Bronchial epithelial cell (primary cell): ENCODE results near the gene SLAIN2. TPM values are rescaled to one million over a fixed set of nuclear protein-coding genes. Genes with fewer than 3 reads are reported as not detected.

Experiments
- DNase-seq: peaks from one replicate; pipeline ENCODE4 v3.0.0-alpha.2; 2010; ENCODE audit warnings: low read depth
- FAIRE-seq: peaks from 2 replicates; lab custom pipeline; 2011; peaks lifted over from hg19 to GRCh38; lab: Jason Lieb, UNC
- H3K27me3 ChIP-seq: 2 replicates; pipeline ENCODE4 v1.5.1; 2011; ENCODE audit warnings: low read length; ENCODE audit not compliant: control insufficient read depth, insufficient read depth
- H3K36me3 ChIP-seq: 2 replicates; pipeline ENCODE4 v1.5.1; 2011; ENCODE audit warnings: low read length; ENCODE audit not compliant: control insufficient read depth, insufficient read depth
- H3K4me3 ChIP-seq: 2 replicates; pipeline ENCODE4 v1.5.1; 2011; ENCODE audit warnings: mild to moderate bottlenecking, low read depth, low read length, control low read depth
- total RNA-seq: library from RNA; depleted of rRNA; stranded (reverse); fragments of >200 nt; gene quantifications from 2 replicates; pipeline ENCODE4 v1.2.1, GENCODE V29; 2014
- TF ChIP-seq, protein P1 (sequence below): IDR thresholded peaks from 2 replicates; pipeline ENCODE4 v1.5.1; 2011; ENCODE audit warnings: mild to moderate bottlenecking, moderate library complexity, low read length, control low read depth, inconsistent platforms; ENCODE audit not compliant: insufficient read depth, severe bottlenecking

SLAIN2 gene
- total RNA-seq, 1 donor from 2014 or later, result 28.7 TPM

DNA sequence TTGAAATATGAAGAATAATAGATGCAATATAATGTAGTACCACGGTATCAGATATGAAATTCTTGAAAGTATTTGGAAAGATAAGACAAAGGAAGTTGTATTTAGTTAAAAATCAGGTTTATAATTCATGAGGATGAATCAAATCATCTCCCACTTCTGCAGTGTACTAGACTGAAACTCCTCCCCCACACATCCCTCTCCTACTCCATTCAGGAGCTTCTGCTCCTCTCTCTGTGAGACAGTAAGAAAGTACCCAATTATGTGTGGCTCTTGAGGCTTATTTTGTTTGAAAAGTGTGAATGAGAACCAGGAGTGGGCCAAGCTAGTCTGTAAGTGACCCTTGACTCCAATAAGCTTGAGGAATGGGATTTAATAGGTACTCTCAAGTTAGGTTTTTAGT is 9.5 kb downstream of the SLAIN2 start:
- H3K4me3 ChIP-seq, result no peak overlapping the region
- FAIRE-seq (no peak), DNase-seq (no peak)
- TF ChIP-seq, protein P1, sequence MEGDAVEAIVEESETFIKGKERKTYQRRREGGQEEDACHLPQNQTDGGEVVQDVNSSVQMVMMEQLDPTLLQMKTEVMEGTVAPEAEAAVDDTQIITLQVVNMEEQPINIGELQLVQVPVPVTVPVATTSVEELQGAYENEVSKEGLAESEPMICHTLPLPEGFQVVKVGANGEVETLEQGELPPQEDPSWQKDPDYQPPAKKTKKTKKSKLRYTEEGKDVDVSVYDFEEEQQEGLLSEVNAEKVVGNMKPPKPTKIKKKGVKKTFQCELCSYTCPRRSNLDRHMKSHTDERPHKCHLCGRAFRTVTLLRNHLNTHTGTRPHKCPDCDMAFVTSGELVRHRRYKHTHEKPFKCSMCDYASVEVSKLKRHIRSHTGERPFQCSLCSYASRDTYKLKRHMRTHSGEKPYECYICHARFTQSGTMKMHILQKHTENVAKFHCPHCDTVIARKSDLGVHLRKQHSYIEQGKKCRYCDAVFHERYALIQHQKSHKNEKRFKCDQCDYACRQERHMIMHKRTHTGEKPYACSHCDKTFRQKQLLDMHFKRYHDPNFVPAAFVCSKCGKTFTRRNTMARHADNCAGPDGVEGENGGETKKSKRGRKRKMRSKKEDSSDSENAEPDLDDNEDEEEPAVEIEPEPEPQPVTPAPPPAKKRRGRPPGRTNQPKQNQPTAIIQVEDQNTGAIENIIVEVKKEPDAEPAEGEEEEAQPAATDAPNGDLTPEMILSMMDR, result no peak
- H3K36me3 ChIP-seq, result no peaks in the 10 kb centered on the region
- no peaks in the 10 kb centered on the region for H3K27me3 ChIP-seq

GRCh38 chr4:48352793-48353192 is 11.5 kb downstream of the SLAIN2 start:
- TF ChIP-seq, protein P1, result no peak
- FAIRE-seq (no peak), DNase-seq (no peak)
- H3K4me3 ChIP-seq, result no peak overlapping the region
- H3K36me3 ChIP-seq, result no peaks in the 10 kb centered on the region
- no peaks in the 10 kb centered on the region for H3K27me3 ChIP-seq

- Histone ChIP-seq H3K36me3 (no peaks in the 10 kb centered on the region), H3K27me3 (no peaks in the 10 kb centered on the region), H3K4me3 (no peak overlapping the region)
- TF ChIP-seq, protein P1, result no peak
- DNase-seq (no peak), FAIRE-seq (no peak)
Observed at GRCh38 chr4:48356355-48356754, 15.0 kb downstream of the SLAIN2 start.

DNA sequence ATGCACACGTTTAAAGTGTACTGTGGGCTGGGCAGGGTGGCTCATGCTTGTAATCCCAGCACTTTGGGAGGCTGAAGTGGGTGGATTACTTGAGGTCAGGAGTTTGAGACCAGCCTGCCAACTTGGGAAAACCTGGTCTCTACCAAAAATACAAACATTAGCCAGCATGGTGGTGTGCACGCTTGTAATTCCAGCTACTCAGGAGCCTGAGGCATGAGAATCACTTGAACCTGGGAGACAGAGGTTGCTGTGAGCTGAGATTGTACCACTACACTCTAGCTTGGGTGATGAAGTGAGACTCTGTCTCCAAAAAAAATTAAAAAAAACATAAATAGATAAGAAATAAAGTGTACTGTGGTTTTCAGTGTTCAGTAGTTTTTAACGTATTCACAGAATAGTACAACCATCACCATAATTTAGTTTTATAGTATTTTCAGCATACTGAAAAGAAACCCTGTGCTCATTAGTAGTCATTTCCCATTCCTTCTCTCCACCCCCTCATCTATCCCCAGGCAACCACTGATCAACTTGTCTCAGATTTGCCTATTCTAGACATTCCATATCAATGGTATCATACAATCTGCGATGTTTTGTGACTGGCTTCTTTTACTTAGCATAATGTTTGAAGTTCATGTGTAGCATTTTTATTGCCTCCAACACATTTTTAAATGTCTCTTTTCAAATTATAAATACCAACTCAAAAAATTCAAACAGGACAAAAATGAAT is 19.1 kb downstream of the SLAIN2 start:
- Histone ChIP-seq H3K36me3 (no peaks in the 10 kb centered on the region), H3K27me3 (no peaks in the 10 kb centered on the region), H3K4me3 (no peak overlapping the region)
- FAIRE-seq, result no peak
- peak; percentile 90 for DNase-seq
- TF ChIP-seq, protein P1, result no peak

DNA sequence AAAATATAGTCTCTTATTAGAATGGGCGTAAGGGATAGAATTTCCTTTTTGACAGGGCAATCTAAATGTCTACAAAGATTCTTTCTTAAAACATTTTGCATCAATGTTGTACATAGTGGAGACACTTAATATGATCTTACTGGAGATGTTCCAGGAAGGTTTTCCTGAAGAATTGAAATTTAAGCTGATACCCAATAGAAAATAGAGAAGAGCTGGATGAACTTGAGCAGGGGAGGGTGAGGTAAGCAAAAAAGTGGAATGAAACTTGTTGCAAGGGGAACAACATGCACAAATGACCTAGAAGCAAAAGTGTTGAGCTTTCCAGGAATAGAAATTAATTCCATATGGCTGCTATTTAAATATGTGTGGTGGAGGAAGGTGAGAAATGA is 19.7 kb downstream of the SLAIN2 start:
- TF ChIP-seq, protein P1, result no peak
- no peak for DNase-seq

DNA sequence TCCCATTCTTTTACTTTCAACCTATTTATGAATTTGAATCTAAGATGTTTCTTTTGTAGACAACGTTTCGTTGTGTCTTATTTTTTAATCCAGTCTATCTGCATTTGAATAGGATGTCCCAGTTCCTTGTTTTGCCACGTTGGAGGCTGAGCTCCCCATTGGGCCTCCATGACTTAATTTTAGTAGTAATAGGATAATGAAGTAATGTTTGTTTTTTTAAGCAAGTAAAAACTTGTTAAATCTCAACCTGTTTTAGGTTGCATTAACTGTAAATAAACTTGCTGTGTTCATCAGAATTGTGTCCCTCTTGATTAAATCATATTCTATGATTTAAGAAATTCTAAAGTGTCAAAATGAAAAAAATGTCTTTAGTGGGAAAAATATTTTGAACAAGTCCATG is 25.3 kb downstream of the SLAIN2 start:
- Histone ChIP-seq H3K27me3 (no peaks in the 10 kb centered on the region), H3K36me3 (no peaks in the 10 kb centered on the region), H3K4me3 (no peak overlapping the region)
- FAIRE-seq, result no peak
- peak; percentile 74 for DNase-seq
- TF ChIP-seq, protein P1, result no peak

More for the DNA sequence above, 19.7 kb downstream of the SLAIN2 start:
- Histone ChIP-seq H3K4me3 (no peak overlapping the region), H3K27me3 (no peaks in the 10 kb centered on the region), H3K36me3 (no peaks in the 10 kb centered on the region)
- FAIRE-seq, result no peak
